ENCODE results near the gene IHH. TPM values are rescaled to one million over a fixed set of nuclear protein-coding genes. Genes with fewer than 3 reads are reported as not detected.

IHH gene
- total RNA-seq, 1 experiment from 2014 or later = 19.0 TPM

- TF ChIP-seq, protein P1, sequence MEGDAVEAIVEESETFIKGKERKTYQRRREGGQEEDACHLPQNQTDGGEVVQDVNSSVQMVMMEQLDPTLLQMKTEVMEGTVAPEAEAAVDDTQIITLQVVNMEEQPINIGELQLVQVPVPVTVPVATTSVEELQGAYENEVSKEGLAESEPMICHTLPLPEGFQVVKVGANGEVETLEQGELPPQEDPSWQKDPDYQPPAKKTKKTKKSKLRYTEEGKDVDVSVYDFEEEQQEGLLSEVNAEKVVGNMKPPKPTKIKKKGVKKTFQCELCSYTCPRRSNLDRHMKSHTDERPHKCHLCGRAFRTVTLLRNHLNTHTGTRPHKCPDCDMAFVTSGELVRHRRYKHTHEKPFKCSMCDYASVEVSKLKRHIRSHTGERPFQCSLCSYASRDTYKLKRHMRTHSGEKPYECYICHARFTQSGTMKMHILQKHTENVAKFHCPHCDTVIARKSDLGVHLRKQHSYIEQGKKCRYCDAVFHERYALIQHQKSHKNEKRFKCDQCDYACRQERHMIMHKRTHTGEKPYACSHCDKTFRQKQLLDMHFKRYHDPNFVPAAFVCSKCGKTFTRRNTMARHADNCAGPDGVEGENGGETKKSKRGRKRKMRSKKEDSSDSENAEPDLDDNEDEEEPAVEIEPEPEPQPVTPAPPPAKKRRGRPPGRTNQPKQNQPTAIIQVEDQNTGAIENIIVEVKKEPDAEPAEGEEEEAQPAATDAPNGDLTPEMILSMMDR (IDR thresholded peaks at IDR 0.05; ENCODE audit: insufficient read depth in 1 of 2, low read depth in 1 of 2, low read length in 1 of 2, severe bottlenecking in 1 of 2, unreplicated experiment in 1 of 2) = no peak
- no peaks in the 10 kb centered on the region for H3K9me3 ChIP-seq
- no peak for DNase-seq
- Mint-ChIP-seq H3K27me3 (ENCODE audit: insufficient read depth, unreplicated experiment) (no peaks in the 10 kb centered on the region), H3K9me3 (ENCODE audit: unreplicated experiment) (no peaks in the 10 kb centered on the region), H3K36me3 (ENCODE audit: insufficient read depth, unreplicated experiment) (no peaks in the 10 kb centered on the region), H3K27ac (ENCODE audit: unreplicated experiment) (no peak overlapping the region), H3K4me1 (ENCODE audit: low read depth, unreplicated experiment) (peaks cover 25% of the 10 kb centered on the region), H3K4me3 (ENCODE audit: unreplicated experiment) (no peak overlapping the region)
- POLR2A ChIA-PET = no interaction called here
- intact Hi-C loops (cut with micrococcal nuclease; ENCODE audit: unreplicated experiment) = no loop called here
- H3K36me3 ChIP-seq (ENCODE audit: control insufficient read depth, insufficient read depth, low read length) = peaks cover 4% of the 10 kb centered on the region; the same call in 1 of the 2 replicates
- CTCF ChIA-PET = no interaction called here
- no peak overlapping the region for H3K4me3 ChIP-seq (ENCODE audit: low read depth, low read length)
- no TSS peak for BruUV-seq (replicated peaks)
- no peaks in the 10 kb centered on the region for H3K27me3 ChIP-seq (replicated peaks; ENCODE audit: control insufficient read depth, insufficient read depth, low read length)
- peaks cover 15% of the 10 kb centered on the region for H3K4me1 ChIP-seq
These were observed 18.7 kb upstream of the IHH start for GRCh38 chr2:219079417-219079816.

DNA sequence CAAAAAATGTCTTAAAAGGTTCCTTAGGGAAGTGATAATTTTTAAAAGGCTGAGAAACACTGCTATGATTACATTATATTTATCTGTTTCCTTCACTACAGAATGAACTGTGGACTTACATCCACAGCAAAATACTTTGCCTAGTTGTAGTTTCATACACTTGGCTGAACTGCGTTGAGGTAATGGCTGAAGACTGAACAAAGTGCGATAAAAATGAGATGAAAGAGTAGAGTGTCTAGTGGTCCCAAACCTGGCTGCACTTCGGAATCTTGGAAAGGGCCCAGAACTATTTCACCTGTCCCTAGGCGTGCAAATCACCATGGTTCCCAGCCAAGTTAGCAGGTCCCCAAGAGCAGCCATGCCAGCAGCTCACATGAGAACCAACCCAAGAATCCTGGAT lies 18.2 kb upstream of the IHH start:
- peaks cover 18% of the 10 kb centered on the region for H3K4me1 ChIP-seq
- intact Hi-C loops (cut with micrococcal nuclease; ENCODE audit: unreplicated experiment) = no loop called here
- no peak for DNase-seq
- H3K4me3 ChIP-seq (ENCODE audit: low read depth, low read length) = no peak overlapping the region
- CTCF ChIA-PET = interaction anchor here (0.6 kb wide), 1 partner anchor 41 kb away, joined by 4 read pairs; no protein-coding TSS in a partner anchor
- TF ChIP-seq, protein P1 (IDR thresholded peaks at IDR 0.05; ENCODE audit: insufficient read depth in 1 of 2, low read depth in 1 of 2, low read length in 1 of 2, severe bottlenecking in 1 of 2, unreplicated experiment in 1 of 2) = no peak
- peaks cover 4% of the 10 kb centered on the region; the same call in 1 of the 2 replicates for H3K36me3 ChIP-seq (ENCODE audit: control insufficient read depth, insufficient read depth, low read length)
- Mint-ChIP-seq H3K4me1 (ENCODE audit: low read depth, unreplicated experiment) (peaks cover 27% of the 10 kb centered on the region), H3K4me3 (ENCODE audit: unreplicated experiment) (no peak overlapping the region), H3K9me3 (ENCODE audit: unreplicated experiment) (no peaks in the 10 kb centered on the region), H3K27me3 (ENCODE audit: insufficient read depth, unreplicated experiment) (no peaks in the 10 kb centered on the region), H3K36me3 (ENCODE audit: insufficient read depth, unreplicated experiment) (no peaks in the 10 kb centered on the region), H3K27ac (ENCODE audit: unreplicated experiment) (no peak overlapping the region)
- H3K27me3 ChIP-seq (replicated peaks; ENCODE audit: control insufficient read depth, insufficient read depth, low read length) = no peaks in the 10 kb centered on the region
- POLR2A ChIA-PET = no interaction called here
- no TSS peak for BruUV-seq (replicated peaks)
- H3K9me3 ChIP-seq = no peaks in the 10 kb centered on the region

DNA sequence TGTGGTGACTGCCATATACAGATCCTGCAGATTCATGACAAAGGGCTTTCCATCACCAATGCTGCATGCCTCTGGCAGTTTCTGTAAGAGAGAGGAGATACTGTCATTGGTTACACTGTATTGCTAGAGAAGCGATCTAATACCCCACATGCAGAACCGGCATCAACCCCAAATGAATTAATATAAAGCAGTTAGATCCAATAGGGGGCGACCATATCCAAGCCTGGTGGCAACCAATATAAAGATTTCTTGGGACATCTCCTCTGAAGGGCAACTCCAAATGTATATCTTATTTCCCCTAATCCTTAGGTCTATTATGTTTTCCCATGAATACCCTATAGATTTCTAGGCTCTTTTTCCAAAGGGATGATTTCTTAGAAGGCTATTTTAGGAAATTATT lies 17.4 kb upstream of the IHH start:
- Histone ChIP-seq H3K4me3 (ENCODE audit: low read depth, low read length) (no peak overlapping the region), H3K9me3 (no peaks in the 10 kb centered on the region), H3K36me3 (ENCODE audit: control insufficient read depth, insufficient read depth, low read length) (peaks cover 4% of the 10 kb centered on the region; the same call in 1 of the 2 replicates), H3K27me3 (replicated peaks; ENCODE audit: control insufficient read depth, insufficient read depth, low read length) (no peaks in the 10 kb centered on the region), H3K4me1 (peaks cover 27% of the 10 kb centered on the region)
- BruUV-seq (replicated peaks) = no TSS peak
- ChIA-PET CTCF (interaction anchor here (0.6 kb wide), 1 partner anchor 42 kb away, joined by 4 read pairs; no protein-coding TSS in a partner anchor), POLR2A (no interaction called here)
- Mint-ChIP-seq H3K27ac (ENCODE audit: unreplicated experiment) (no peak overlapping the region), H3K4me3 (ENCODE audit: unreplicated experiment) (no peak overlapping the region), H3K9me3 (ENCODE audit: unreplicated experiment) (no peaks in the 10 kb centered on the region), H3K36me3 (ENCODE audit: insufficient read depth, unreplicated experiment) (no peaks in the 10 kb centered on the region), H3K4me1 (ENCODE audit: low read depth, unreplicated experiment) (peaks cover 35% of the 10 kb centered on the region), H3K27me3 (ENCODE audit: insufficient read depth, unreplicated experiment) (no peaks in the 10 kb centered on the region)
- TF ChIP-seq, protein P1 (IDR thresholded peaks at IDR 0.05; ENCODE audit: insufficient read depth in 1 of 2, low read depth in 1 of 2, low read length in 1 of 2, severe bottlenecking in 1 of 2, unreplicated experiment in 1 of 2) = no peak
- intact Hi-C loops (cut with micrococcal nuclease; ENCODE audit: unreplicated experiment) = no loop called here
- no peak for DNase-seq

All from Caco-2 (cell line).